ENCODE results near the gene GPC3.
"Not testable (repeated sequence)": the region's sequence is repeated elsewhere in the genome, so short reads cannot be mapped to it uniquely, and the experiment has no call there.

The GPC3 gene

DNA sequence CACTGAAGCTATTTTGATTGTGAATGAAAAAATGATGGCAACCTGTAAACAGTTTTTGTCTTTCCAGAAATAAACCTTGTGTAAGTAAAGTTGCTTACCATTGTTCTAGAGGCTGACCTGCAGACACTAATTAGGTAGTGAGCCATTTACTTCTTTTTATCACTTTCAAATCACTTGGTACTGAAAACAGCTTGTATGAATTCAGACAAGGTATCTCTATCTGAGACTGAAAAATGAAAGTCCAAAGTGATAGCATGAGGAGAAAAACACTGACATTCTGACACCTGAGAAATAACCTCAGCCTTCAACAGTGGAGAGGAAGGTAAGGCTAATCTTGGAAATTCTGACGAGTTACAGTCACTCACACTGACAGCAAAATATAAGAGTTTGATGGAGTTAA, 238.8 kb downstream of the GPC3 start:
- no peak for DNase-seq

DNA sequence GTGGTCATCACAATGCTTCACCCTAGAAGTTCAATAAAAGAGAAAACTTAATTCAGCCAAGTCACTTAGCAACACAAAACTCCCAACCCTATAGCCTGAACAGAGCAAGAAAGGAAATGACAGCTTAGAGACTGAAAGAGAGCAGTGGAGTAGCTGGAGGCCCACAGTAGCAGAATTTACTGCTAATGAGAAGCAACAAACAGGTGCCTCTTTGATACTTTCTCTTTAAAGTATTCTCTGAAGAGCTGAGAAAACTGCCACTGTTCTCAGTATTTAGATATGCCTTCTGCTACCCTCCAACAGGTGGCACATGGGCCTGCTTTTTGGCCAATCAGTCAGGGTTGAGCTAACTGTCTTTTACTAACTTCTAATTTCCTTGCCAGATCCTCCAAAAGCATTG, 240.0 kb downstream of the GPC3 start:
- no peak for DNase-seq

DNA sequence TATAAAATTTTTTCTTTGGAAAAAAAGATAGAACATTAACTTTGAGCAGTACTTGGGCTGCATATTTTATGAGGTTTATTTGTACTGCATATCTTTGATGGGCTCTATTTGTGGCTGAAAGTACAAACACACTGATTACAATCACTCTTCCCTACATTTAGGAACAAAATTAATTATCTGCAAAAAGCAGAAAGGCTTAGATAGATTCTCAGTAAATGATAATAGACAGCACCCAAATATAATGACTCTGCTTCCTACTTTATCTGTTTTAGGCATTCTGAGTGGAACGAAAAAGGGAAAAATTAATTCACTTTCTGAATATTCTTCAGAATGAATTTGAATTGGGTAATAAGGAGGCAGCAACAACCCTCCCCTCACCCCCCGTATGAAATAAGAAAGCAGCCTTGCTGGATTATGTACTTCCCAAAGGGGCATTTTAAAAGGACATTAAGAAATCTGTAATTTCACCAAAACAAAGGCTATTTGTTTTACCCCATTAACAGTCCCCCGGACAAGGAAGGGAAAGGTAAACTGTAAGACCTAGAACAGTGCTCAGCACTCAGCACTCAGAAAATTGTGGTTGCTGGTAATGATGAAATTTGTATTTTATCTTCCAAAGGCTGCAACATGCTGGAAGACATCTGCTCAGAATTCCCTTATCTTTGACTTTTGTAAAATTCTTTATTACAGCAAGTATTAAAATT, 242.6 kb downstream of the GPC3 start:
- no peak for DNase-seq

DNA sequence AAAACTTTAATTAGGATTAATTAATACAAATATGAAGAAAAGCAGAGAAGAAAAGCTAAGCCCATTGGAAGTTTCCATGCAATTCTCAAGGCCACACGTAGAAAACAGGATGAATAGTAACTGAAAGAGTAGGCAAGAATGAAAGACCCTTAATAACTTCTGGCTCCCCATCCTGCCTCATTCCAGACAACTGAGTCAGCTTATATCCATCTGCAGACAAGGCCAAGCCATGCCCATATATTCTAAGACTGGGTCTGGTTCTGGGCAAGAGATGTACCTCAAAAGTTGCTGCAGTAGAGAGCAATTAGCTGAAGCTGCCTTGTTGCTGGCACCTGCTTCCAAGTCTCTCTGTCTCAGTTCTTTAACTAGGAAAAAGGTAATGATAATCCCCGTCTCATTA, 244.1 kb downstream of the GPC3 start:
- no peak for DNase-seq

DNA sequence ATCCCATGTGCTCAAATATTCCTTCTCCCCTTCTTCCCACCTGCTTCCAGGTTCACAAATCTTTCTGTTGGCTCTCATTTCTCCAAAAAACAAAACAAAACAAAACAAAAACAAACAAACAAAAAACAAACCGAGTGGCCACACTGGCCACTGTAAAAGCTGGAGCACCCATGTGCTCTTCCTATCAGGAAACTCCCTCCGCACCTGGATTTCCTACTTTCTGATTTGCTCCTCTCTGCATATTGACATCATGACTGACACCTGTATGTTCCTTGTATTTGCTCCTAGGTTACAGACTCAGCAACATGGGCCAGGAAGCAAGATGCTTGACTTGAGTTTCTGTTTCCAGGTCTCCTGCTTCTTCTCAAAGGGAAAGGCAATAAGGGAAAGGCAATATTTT, 258.8 kb downstream of the GPC3 start:
- DNase-seq = no peak

DNA sequence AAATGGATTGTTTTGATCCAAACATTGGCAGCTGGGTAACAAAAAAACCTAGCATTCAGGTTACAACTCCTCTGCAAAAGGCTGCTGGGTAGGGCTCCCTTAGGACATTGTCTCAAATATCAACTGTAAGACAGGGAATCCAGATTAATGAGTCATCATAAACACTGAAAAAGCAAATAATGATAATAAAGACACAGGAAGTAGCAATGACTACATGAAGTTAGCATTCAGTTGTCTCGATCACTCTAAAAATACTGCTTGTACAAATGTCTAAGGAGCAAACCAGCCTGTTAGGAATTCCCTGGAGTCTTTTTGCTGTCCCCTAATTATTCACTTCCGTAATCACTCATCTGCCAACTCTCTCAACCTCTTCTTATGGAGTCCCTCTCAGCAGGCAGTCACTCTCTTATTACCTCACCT, 259.2 kb downstream of the GPC3 start:
- no peak for DNase-seq

DNA sequence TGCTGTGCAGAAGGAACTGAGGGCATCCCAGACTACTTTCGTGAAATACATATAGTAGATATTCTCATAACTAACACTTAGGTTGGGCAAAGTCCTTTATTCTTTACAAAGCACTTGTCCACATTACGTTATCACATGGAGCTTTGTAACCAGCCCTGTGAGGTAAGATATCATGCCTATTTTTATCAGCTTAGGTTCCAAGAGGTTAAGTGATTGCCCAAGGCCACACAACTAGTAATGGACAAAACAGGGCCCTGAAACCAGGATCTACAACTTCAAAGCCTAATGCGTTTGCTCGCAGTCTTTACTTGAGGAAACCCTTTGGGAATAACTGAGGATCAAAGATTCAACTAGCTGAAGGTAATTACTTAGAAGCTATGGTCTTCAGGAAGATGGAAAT, 261.5 kb downstream of the GPC3 start:
- DNase-seq = no peak

DNA sequence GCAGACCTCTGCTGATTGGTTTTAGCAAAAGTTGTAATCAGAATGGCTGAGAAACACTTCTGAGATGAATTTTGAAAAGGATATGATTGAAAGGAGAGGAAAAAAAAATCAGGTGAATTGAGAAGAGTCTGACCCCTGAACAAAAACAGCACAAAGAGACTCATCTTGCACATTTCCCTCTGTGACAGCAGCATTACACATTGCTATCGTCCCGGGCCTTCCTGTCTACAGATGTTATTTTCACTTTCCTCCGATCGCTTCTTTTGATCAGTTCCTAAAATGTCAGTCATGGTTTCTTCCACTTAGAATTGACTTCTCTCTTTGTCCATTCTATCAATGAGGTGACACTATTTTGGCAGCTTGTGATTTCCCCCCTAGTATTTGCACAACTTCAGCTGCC, 262.6 kb downstream of the GPC3 start:
- no peak for DNase-seq

DNA sequence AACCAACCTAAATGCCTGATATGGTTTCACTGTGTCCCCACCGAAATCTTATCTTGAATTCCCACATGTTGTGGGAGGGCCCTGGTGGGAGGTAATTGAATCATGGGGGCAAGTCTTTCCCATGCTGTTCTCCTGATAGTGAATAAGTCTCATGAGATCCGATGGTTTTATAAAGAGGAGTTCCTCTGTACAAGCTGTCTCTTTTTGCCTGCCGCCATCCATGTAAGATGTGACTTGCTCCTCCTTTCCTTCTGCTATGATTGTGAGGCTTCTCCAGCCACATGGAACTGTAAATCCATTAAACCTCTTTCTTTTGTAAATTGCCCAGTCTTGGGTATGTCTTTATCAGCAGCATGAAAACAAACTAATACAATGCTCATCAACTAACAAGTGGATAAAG, 265.1 kb downstream of the GPC3 start:
- not testable (repeated sequence) for DNase-seq

DNA sequence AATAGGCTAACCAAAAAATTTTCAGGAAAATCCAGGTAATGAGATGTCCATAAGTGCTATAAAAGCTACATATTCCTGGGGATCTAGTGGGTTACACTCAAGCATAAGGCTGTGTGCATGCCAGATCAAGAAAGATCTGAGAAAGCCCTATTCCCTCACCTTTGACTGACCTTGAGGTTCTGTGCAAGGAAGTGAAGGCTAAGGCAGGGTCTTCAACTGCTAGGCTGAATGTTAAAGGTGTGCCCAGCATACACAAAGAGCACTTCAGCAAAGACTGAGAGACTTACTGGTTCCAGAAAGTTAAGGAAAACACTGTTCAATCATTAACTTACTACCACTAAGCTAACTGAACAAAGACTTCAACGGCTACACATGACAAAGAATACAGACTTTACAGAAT, 269.7 kb downstream of the GPC3 start:
- no peak for DNase-seq

DNA sequence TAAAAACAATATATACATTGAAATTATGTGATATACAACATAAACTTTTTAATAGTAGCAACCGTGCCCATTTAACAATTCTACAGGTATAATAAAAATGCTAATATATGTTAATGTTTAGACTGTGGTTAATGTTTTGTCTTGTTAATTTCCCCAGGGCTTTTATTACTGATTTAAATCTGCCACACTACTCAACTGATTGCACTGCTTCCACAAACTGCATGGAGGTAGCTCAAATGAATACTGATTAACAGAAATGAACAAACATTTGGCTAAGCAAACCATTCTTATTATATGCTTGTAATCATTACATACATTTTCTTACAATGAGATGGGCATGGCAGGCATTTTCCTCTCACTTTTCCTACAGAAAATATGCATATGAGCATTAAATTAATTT, 275.9 kb downstream of the GPC3 start:
- no peak for DNase-seq

DNA sequence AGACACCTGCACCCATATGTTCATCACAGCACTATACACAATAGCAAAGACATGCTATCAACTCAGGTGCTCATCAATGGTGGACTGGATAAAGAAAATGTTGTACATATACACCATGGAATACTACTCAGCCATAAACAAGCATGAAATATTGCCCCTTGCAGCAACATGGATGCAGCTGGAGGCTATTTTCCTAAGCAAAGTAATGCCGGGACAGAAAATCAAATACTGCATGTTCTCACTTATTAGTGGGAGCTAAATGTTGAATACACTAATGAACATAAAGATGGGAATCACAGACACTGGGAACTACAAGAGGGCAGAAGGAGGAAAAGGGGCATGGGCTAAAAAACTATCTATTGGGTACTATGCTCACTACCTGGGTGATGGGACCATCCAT, 278.5 kb downstream of the GPC3 start:
- DNase-seq = no peak

DNA sequence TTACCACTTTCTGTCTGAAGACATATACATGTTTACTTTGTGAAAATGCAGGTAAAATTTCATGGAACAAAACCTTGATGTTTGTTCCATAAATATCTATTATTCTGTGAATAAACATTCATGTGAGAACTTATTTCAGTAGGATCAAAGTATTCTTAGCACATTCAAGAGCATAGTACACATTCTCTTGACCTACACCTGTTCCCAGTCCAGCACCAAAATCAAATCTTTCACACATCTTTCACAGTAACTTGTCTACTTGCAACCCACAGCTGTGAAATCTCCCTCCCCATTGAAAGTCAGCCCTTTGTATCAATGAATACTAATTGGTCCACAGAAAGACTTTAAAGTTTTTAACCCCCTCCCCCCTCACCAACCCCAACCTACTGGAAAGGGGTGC, 283.2 kb downstream of the GPC3 start:
- no peak for DNase-seq

DNA sequence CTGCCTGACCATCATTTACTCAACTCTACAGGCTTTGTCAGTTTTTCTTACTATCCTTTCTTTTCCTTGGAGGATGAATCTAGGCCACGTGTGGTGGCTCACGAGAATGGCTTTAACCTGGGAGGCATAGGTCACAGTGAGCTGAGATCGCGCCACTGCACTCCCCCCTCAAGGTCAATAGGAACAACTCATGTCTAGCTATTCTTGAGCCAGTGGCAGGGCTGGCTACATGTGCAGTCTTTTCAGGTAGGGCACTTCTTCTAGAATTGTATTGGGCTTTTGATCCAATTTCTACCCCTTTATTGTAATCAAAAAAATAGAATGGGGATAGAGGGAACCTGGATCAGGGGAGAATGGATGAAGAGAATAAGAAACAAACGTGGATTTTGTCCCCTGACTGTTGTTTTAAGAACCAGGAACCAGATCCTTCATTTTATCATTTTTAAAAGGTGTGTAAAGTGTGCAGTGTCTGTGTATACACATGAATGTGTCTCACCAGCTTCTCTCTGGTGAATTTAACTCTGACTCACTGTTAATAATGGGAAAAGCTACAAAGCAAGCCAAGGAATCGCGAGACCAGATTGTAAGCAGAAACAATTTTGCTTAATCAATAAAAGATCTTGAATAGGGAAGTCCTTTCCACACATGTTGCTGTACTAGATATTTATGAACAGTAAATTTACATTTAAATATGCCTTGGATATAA, 286.2 kb downstream of the GPC3 start:
- no peak for DNase-seq

DNA sequence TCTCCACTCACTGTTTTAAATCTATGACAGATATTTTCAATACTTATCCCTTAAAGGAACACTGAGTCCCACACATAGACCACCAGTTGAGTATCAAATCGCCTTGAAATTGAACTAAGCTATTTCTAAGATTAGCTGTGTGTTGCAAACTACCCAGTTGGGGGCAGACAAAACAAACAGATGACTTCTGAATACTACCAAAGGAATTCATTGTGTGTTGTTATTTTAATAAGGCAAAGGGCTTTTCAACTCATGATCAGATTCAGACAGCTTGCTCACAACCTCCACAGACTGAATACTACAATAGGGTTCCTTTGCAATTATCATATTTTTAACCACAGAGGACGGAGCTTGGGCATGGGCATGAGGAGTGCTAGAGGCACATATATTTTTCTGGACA, 287.1 kb downstream of the GPC3 start:
- no peak for DNase-seq

DNA sequence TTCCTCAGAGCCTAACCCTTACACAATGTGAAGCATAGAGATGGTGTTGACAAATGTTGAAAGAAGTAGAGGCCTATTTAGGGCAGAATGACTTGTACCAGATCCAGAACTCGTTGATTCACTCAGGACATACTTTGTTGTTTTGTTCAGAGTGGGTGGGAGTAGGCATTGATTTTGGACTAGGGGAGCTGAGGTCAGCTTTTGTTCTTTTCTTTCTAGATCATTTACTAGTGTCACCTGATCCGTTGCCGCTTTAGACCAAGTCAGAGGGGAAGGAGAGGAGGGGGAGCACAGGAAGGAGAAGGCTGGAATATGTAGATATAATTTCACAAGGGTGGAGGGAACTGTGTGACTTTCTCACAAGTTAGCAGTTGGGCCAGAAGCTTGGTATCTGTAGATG, 287.7 kb downstream of the GPC3 start:
- no peak for DNase-seq

DNA sequence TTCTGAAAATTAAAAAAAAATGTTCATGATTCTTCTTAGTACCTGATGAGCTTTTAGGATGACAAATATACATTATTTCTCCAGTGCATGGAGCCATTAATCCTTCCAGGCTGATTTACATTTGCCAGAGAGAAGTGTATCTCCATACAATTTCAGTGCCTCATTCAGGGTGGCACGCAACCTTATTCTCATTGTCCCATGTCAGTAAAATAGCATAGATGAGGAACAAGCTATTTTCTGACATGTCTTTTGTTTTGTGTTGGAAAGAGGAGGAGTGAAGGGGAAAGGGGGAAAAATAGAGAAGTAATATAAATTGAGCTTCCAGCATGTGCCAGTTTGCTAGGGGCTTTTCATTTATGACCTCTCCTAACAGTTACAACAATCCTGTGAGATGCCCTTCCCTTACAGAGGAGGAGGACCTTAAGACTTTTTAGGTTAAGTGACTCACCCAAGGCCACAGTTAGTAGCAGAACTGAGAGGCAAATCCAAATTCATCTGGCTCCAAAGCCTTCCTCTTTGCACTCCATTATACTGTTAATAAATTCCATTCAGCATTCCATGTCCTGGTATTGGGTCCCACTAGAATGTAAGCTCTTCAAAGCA, 295.3 kb downstream of the GPC3 start:
- no peak for DNase-seq

DNA sequence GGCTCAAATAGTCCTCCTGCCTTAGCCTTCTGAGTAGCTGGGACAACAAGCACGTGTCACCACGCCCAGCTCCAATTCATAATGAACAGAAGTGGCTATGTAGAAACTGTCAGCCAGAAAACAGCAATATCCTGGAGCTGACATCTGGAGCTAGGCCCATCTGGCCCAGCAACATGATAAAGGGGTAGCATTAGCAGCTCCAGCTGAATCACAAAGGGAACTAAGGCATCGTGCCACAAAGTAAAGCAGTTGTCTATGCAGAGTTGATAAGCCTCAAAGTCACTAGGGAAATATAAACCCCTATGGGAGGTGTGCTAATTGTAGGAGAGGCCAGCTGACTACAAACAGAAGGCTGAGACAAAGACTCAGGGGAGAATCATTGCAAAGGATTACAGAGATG, 299.6 kb downstream of the GPC3 start:
- DNase-seq = no peak

DNA sequence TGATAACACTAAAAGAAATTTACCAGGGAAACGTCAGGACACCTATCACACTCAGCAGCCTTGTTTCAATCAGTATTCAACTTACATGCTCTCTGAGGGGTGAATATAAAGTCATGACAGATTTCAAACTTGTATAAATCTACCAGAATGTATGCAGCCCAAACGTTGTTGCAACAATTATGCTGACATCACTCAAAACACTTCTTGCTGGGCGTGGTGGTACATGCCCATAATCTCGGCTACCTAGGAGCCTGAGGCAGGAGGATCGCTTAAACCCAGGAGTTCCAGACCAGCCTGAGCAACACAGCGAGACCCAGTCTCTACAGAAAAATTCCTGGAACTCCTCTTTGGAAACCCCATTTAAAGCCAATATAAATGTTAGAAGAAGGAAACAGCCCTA, 303.5 kb downstream of the GPC3 start:
- no peak for DNase-seq

DNA sequence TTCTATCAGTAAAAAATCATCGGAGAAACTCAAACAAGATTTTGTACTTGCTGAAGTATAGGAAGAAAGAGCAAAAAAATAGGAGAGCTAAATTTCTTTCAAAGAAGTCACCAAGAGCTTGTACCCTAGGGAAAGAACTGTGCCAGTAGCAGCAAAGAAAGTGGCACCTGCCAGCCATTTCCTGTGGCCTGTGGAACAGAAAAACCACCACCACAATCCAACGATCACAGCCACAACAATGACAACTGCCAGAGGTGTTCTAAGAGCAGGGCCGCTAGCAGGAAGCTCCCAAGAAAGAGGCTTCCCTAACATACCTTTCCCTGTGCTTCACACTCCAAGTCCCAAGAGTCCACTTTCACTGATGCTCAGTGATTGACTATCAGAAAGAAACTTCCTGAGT, 304.0 kb downstream of the GPC3 start:
- DNase-seq = no peak

DNA sequence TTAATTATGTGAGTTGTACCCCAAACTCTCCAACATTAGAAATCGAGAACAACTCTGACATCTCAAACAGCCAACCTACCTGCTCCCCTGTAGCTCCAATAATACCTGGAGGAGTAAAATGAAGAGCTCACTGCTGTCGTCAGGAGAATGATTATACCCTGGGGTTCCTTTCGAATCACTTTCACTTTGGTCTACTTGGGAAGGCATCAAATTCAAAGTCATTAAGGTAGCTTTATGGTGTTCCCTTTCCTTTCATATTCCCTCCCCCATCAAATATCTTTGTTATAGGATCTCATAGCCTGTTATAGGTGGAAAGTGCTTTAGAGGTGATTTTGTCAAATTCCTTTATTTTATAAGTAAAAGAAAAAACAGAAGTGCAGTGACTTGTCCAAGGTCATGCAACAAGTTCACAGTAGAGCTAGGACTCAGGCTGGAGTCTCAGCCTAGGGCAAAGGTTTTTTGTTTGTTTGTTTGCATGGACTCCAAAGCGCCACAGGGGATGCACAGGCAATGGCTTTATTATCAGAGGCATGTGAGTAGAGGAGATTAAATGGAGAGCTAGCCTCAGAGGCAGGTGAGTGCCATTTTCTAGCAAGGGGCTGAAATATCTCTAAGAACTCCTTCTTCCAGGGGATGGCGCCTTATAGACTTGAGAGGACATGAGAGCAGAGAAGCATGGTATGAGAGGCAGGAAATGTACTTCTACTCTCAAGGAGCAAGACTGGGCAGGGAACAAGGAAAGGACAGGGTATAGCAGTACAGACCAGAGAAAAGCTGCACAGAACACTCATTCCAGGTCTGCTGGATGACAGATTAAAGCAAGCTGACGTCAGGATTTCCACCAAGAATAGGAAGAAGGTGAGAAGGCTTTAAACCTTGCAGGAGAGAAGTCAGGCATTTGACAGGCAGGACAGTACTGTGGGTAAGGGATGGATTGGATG, 308.0 kb downstream of the GPC3 start:
- no peak for DNase-seq

DNA sequence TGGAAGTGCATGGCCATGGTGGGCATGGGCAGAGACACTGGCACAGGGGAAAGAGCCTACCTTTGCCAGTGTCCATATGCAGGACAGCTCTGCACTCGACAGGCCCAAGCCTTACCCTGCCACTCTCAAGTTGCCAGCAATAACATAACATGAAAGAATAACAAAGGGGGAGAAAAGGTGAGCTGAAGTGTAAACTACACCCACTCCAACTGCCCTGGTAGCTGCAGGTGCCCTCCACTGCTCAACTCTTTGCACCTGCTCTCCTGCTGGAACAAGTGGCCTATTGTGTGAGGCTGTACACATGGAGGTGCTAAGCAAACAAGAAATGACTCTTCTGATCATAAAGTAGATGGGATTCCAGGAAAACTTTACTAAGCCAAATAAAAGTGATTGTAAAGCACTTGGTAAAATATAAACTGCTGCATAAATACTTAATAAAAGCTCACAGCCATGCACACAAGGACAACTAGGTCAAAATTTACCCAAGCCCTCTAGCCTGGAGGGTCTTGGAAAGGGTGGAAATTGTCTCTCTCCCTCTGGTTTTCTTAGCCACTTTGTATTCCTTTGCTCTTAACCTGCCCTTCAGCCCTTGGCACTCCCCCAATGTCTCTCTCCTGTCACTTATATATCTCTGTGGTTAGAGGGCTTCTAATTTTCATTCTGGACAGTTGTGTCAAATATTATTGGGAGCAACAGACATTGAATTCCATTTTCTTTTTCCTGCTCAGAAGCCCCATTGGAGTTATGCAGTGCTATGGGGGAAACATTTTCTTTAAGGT, 308.9 kb downstream of the GPC3 start:
- DNase-seq = no peak

Measured in left hindlimb (tissue), 1 donor.